ENCODE measurements around the gene PLCB3. TPM values are rescaled to one million over a fixed set of nuclear protein-coding genes. Genes with fewer than 3 reads are reported as not detected.

The PLCB3 gene
- total RNA-seq, 1 donor from 2014 or later, result 25.4 TPM

- Histone ChIP-seq H3K36me3 (ENCODE audit: control insufficient read depth, insufficient read depth, low read length) (no peaks in the 10 kb centered on the region), H3K4me3 (ENCODE audit: low read depth, low read length) (no peak overlapping the region), H3K27me3 (ENCODE audit: control insufficient read depth, insufficient read depth, low read length) (no peaks in the 10 kb centered on the region)
- no peak for DNase-seq (ENCODE audit: low read depth)
- no peak for TF ChIP-seq CTCF (IDR thresholded peaks at IDR 0.05; ENCODE audit: insufficient read depth, low read length, poor library complexity, severe bottlenecking)
Observed at GRCh38 chr11:64237484-64237951, 13.8 kb upstream of the PLCB3 start.

- no peaks in the 10 kb centered on the region for H3K36me3 ChIP-seq (ENCODE audit: control insufficient read depth, insufficient read depth, low read length)
- no peak for TF ChIP-seq CTCF (IDR thresholded peaks at IDR 0.05; ENCODE audit: insufficient read depth, low read length, poor library complexity, severe bottlenecking)
- no peaks in the 10 kb centered on the region for H3K27me3 ChIP-seq (ENCODE audit: control insufficient read depth, insufficient read depth, low read length)
- DNase-seq (ENCODE audit: low read depth), result no peak
- H3K4me3 ChIP-seq (ENCODE audit: low read depth, low read length), result no peak overlapping the region
Observed at GRCh38 chr11:64238076-64238475, 13.3 kb upstream of the PLCB3 start.

GRCh38 chr11:64238999-64239398, 12.3 kb upstream of the PLCB3 start:
- Histone ChIP-seq H3K4me3 (ENCODE audit: low read depth, low read length) (no peak overlapping the region), H3K27me3 (ENCODE audit: control insufficient read depth, insufficient read depth, low read length) (no peaks in the 10 kb centered on the region), H3K36me3 (ENCODE audit: control insufficient read depth, insufficient read depth, low read length) (peaks cover 3% of the 10 kb centered on the region)
- no peak for DNase-seq (ENCODE audit: low read depth)
- TF ChIP-seq CTCF (IDR thresholded peaks at IDR 0.05; ENCODE audit: insufficient read depth, low read length, poor library complexity, severe bottlenecking), result no peak

GRCh38 chr11:64239662-64240434, 11.5 kb upstream of the PLCB3 start:
- H3K36me3 ChIP-seq (ENCODE audit: control insufficient read depth, insufficient read depth, low read length), result peaks cover 3% of the 10 kb centered on the region
- no peak for DNase-seq (ENCODE audit: low read depth)
- no peaks in the 10 kb centered on the region for H3K27me3 ChIP-seq (ENCODE audit: control insufficient read depth, insufficient read depth, low read length)
- no peak for TF ChIP-seq CTCF (IDR thresholded peaks at IDR 0.05; ENCODE audit: insufficient read depth, low read length, poor library complexity, severe bottlenecking)
- peak overlapping the region; percentile 58 for H3K4me3 ChIP-seq (ENCODE audit: low read depth, low read length)

GRCh38 chr11:64240435-64241240, 10.7 kb upstream of the PLCB3 start, which contains the start of gene FKBP2:
TSS of gene FKBP2 (plus strand) at chr11:64241095. CDS start at chr11:64242388, 1,293 bp downstream.
- TF ChIP-seq CTCF (IDR thresholded peaks at IDR 0.05; ENCODE audit: insufficient read depth, low read length, poor library complexity, severe bottlenecking), result no peak
- Histone ChIP-seq H3K4me3 (ENCODE audit: low read depth, low read length) (peak within 1 kb of the TSS; percentile 87), H3K36me3 (ENCODE audit: control insufficient read depth, insufficient read depth, low read length) (peaks cover 3% of the 10 kb centered on the region), H3K27me3 (ENCODE audit: control insufficient read depth, insufficient read depth, low read length) (no peaks in the 10 kb centered on the region)
- peak; percentile 71 for DNase-seq (ENCODE audit: low read depth)

Measured in kidney epithelial cell (primary cell).